Adrenal gland (tissue), 12 donors: ENCODE measurements around the gene SAP30BP. TPM values are rescaled to one million over a fixed set of nuclear protein-coding genes. Genes with fewer than 3 reads are reported as not detected.

Source experiments
- DNase-seq, 7 donors: peaks; one replicate each; pipeline ENCODE4 v3.0.0-alpha.2; 2019 to 2020
- H3K27ac ChIP-seq, 5 donors: fragments of 200-600 bp; sonication (generic) in 4 of 5; 1 replicate in 3 of 5; 2 replicates in 2 of 5; pipeline versions ENCODE4 v1.5.1 to v1.8.0; 2016 to 2020; ENCODE audit warnings: mild to moderate bottlenecking in 1 of 5
- H3K27me3 ChIP-seq: fragments of 200-600 bp; 2 replicates; pipeline ENCODE4 v1.8.0; 2021
- H3K36me3 ChIP-seq, 2 donors: fragments of 200-600 bp; replicated peaks in 1 of 2; 1 replicate in 1 of 2; 2 replicates in 1 of 2; pipeline versions ENCODE4 v1.5.1 to v1.8.0; 2018 to 2022
- H3K4me1 ChIP-seq, 2 donors: fragments of 200-600 bp; replicated peaks in 1 of 2; 1 replicate in 1 of 2; 2 replicates in 1 of 2; pipeline versions ENCODE4 v1.5.1 to v1.8.0; 2018 to 2021
- H3K4me3 ChIP-seq, 4 donors: fragments of 200-600 bp; sonication (generic) in 3 of 4; one replicate each; pipeline ENCODE4 v1.5.1; 2016 to 2018
- H3K9me3 ChIP-seq, 3 donors: fragments of 200-600 bp; sonication (generic) in 1 of 3; replicated peaks in 1 of 3; 1 replicate in 2 of 3; 2 replicates in 1 of 3; pipeline versions ENCODE4 v1.5.1 to v1.8.0; 2016 to 2021
- POLR2A ChIP-seq, 2 donors: fragments of 450-650 bp; IDR thresholded peaks; one replicate each; pipeline ENCODE4 v1.6.1; 2017; ENCODE audit warnings: antibody characterized with exemption in 2 of 2, mild to moderate bottlenecking in 2 of 2, moderate library complexity in 1 of 2
- WGBS, 4 donors: extraction: QIAGEN DNeasy Blood & Tissue Kit in 2 of 4; methylation state at CpG; one replicate each; pipeline versions ENCODE4 v1.1.5 to v1.1.7; 2013 to 2017; 5-methylcytosine and 5-hydroxymethylcytosine counted together
- intact Hi-C, 2 donors: fragments of 100-400 bp; cut with DNase I; formaldehyde crosslinking; loops; one replicate each; pipeline versions ENCODE4 v1.14.1 to v1.15.0; 2022 to 2023
- polyA plus RNA-seq, 3 donors: library from polyadenylated mRNA; stranded (reverse); fragments of 200-250 nt in 2 of 3; fragments of 350-450 nt in 1 of 3; fragmentation: Illumina TruSeq in 1 of 3; extraction: RNeasy Lipid Tissue Mini Kit (QIAGEN cat#74804) in 1 of 3; gene quantifications; one replicate each; pipeline ENCODE4 v1.2.3, GENCODE V29; 2013 to 2014
- total RNA-seq, 9 donors: library from RNA; depleted of rRNA in 4 of 9; stranded (reverse); fragments of >200 nt in 4 of 9; fragments of 120-200 nt in 1 of 9; fragmentation: NEBNext Ultra II Directional in 1 of 9; extraction: Animal tissue kit (Norgen Biotek cat#: 25700) in 1 of 9; gene quantifications; one replicate each; pipeline versions ENCODE4 v1.1.0 to v1.2.4, GENCODE V29; 2013 to 2023
- TF ChIP-seq, protein P1 (sequence below), 6 experiments: fragments of 450-650 bp in 4 of 6; fragments of 200-600 bp in 2 of 6; sonication (generic) in 1 of 6; IDR thresholded peaks; 1 replicate in 5 of 6; 2 replicates in 1 of 6; pipeline versions ENCODE4 v1.5.1 to v1.8.0; 2016 to 2021; ENCODE audit warnings: antibody characterized with exemption in 6 of 6, mild to moderate bottlenecking in 2 of 6, moderate library complexity in 1 of 6
- donor health status: healthy with polysubstance abuse.
- donor health status: Bipolar disorder and iron deficiency.
- donor health status: DM: yes; HTN: yes; CAD: no.
- donor health status: DM: no; HTN: no; CAD: no.
- donor health status: DM: no; HTN: no; CAD: no.
- donor health status: DM: yes; HTN: yes; CAD: no.

The SAP30BP gene
- total and polyA plus RNA-seq, 12 donors, result 45.3 to 130 (median 69.1) TPM

DNA sequence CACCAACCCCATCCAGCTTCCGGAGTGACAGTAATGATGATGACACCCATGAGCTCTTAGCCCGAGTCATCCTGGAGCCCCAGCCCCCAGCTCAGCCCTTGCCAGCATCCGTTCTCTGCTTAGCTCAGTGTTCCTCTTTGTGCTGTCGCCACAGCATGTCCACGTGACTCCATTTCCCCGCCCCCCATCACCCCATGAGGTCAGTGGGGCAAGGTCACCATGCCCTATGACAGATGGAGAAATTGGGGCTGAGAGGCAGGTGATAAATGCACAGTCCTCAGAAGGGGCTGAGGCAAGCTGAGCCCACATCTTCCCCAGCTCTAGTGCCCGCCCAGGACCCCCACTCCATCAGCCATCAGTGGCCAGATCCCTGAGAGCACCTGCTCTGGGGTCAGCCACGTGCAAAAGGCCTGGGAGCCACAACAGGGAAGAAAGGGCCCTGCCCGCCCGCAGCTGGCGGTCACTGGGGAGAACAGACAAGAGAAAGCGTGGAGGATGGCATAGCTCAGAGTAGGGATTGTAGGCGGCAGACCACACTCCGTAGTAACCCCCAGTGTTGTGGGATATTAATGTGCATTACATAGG lies 71.2 kb downstream of the SAP30BP start:
- Histone ChIP-seq H3K9me3 (no peaks in the 10 kb centered on the region), H3K27ac (no peak overlapping the region), H3K36me3 (no peaks in the 10 kb centered on the region), H3K27me3 (no peaks in the 10 kb centered on the region), H3K4me1 (no peaks in the 10 kb centered on the region), H3K4me3 (no peak overlapping the region)
- TF ChIP-seq POLR2A (IDR thresholded peaks at IDR 0.05), result no peak
- TF ChIP-seq, protein P1, sequence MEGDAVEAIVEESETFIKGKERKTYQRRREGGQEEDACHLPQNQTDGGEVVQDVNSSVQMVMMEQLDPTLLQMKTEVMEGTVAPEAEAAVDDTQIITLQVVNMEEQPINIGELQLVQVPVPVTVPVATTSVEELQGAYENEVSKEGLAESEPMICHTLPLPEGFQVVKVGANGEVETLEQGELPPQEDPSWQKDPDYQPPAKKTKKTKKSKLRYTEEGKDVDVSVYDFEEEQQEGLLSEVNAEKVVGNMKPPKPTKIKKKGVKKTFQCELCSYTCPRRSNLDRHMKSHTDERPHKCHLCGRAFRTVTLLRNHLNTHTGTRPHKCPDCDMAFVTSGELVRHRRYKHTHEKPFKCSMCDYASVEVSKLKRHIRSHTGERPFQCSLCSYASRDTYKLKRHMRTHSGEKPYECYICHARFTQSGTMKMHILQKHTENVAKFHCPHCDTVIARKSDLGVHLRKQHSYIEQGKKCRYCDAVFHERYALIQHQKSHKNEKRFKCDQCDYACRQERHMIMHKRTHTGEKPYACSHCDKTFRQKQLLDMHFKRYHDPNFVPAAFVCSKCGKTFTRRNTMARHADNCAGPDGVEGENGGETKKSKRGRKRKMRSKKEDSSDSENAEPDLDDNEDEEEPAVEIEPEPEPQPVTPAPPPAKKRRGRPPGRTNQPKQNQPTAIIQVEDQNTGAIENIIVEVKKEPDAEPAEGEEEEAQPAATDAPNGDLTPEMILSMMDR (IDR thresholded peaks at IDR 0.05), result no peak
- WGBS, 4 donors, result 39 to 69% (median 54%) methylated on average over 9 to 14 of the region's 14 CpGs
- intact Hi-C loops, result loop anchor here in 1 of 2 donors (5.0 kb wide), 1 partner anchor 56 kb away; no protein-coding TSS in a partner anchor
- DNase-seq, result peak in 2 of 7 donors; percentile 63 to 66

DNA sequence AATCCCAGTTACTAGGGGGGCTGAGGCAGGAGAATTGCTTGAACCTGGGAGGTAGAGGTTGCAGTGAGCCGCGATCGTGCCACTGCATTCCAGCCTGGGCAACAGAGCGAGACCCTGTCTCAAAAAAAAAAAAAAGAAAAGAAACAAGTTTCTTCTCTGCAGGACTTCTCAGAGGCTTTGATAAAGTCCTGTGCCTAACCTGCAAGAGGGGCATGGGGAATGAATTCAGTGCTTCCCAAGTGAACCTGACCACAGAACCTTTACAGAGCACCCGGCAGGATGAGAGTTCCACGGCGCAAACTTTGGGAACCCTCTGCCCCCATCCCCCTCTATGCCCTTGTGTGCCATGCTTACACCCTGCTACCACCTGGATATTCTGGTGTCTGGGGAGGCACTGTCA lies 72.0 kb downstream of the SAP30BP start:
- no peaks in the 10 kb centered on the region for H3K9me3 ChIP-seq
- TF ChIP-seq, protein P1 (IDR thresholded peaks at IDR 0.05), result no peak
- H3K4me1 ChIP-seq, result no peaks in the 10 kb centered on the region
- H3K27ac ChIP-seq, result no peak overlapping the region
- no peaks in the 10 kb centered on the region for H3K36me3 ChIP-seq
- intact Hi-C loops, result loop anchor here in 1 of 2 donors (5.0 kb wide), 1 partner anchor 57 kb away; no protein-coding TSS in a partner anchor
- no peak overlapping the region for H3K4me3 ChIP-seq
- 87 to 95% (median 91%) methylated on average over 5 to 7 of the region's 7 CpGs for WGBS, 4 donors
- no peaks in the 10 kb centered on the region for H3K27me3 ChIP-seq
- DNase-seq, result no peak

DNA sequence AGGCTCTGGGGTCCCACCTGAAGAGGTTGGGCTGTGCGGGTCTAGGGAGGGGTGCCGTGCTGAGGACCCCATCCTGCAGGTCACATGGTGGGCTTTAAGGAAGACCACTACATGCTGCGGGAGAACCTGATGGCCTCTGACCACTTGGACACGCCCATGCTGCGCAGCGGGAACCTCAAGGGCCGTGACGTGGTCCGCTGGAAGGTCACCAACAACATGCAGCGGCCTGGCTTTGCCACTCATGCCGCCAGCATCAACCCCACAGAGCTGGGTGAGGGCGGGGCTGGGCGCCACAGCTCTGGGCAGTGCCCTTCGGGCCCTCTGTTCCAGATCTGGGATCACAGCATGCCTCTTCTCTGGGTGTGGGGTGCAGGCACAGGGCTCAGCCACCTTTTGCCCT lies 72.7 kb downstream of the SAP30BP start:
- no peaks in the 10 kb centered on the region for H3K9me3 ChIP-seq
- no peak for DNase-seq
- intact Hi-C loops, result loop anchor here in 1 of 2 donors (5.0 kb wide), 1 partner anchor 58 kb away; no protein-coding TSS in a partner anchor
- no peak for TF ChIP-seq POLR2A (IDR thresholded peaks at IDR 0.05)
- TF ChIP-seq, protein P1 (IDR thresholded peaks at IDR 0.05), result no peak
- WGBS, 4 donors, result 81 to 93% (median 88%) methylated on average over 5 to 14 of the region's 14 CpGs; no CpG with 5 or more reads in 1 of the 4 donors
- H3K27me3 ChIP-seq, result no peaks in the 10 kb centered on the region
- no peaks in the 10 kb centered on the region for H3K4me1 ChIP-seq
- H3K36me3 ChIP-seq, result no peaks in the 10 kb centered on the region
- no peak overlapping the region for H3K27ac ChIP-seq
- H3K4me3 ChIP-seq, result no peak overlapping the region

DNA sequence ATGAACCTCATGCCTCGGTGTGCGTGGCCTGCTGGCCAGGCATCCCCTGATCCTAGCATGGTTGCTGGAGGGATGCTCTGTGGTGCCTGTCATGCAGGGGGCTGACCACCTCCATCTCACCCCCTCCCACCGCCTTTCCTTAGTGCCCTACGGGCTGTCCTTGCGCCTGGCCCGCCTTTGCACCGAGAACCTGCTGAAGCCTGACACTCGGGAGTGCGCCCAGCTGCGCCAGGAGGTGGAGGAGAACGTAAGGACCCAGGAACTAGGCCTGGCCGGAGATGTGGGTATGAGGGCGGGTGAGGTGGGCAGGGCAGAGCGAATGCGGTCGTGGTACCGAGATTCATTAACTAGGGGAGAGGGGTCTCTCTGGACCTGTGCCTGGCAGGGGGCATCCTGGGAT lies 73.1 kb downstream of the SAP30BP start:
- H3K4me3 ChIP-seq, result no peak overlapping the region
- no peaks in the 10 kb centered on the region for H3K9me3 ChIP-seq
- TF ChIP-seq, protein P1 (IDR thresholded peaks at IDR 0.05), result no peak
- TF ChIP-seq POLR2A (IDR thresholded peaks at IDR 0.05), result no peak
- intact Hi-C loops, result no loop called here
- H3K4me1 ChIP-seq, result no peaks in the 10 kb centered on the region
- H3K36me3 ChIP-seq, result no peaks in the 10 kb centered on the region
- 76 to 94% (median 89%) methylated on average over 8 to 17 of the region's 17 CpGs for WGBS, 4 donors
- H3K27me3 ChIP-seq, result no peaks in the 10 kb centered on the region
- no peak for DNase-seq
- H3K27ac ChIP-seq, result no peak overlapping the region
